ENCODE data around the gene ADGRA1. TPM values are rescaled to one million over a fixed set of nuclear protein-coding genes. Genes with fewer than 3 reads are reported as not detected.
"Not testable (repeated sequence)": the region's sequence is repeated elsewhere in the genome, so short reads cannot be mapped to it uniquely, and the experiment has no call there.

The ADGRA1 gene
- total RNA-seq, 2 experiments from 2014 or later = not detected

GRCh38 chr10:133140417-133141143 is 52.9 kb downstream of the ADGRA1 start:
- no peak overlapping the region for H3K27ac Mint-ChIP-seq
- no peak for DNase-seq
- no peaks in the 10 kb centered on the region for H3K36me3 Mint-ChIP-seq (ENCODE audit: low read depth)
- H3K27me3 Mint-ChIP-seq = peaks cover 2% of the 10 kb centered on the region
- H3K4me3 Mint-ChIP-seq = no peak overlapping the region
- ChIA-PET CTCF (no interaction called here), POLR2A (no interaction called here)
- no peaks in the 10 kb centered on the region for H3K9me3 Mint-ChIP-seq
- H3K4me1 Mint-ChIP-seq = peaks cover 5% of the 10 kb centered on the region

GRCh38 chr10:133141144-133141957 is 53.6 kb downstream of the ADGRA1 start:
- no peak overlapping the region for H3K27ac Mint-ChIP-seq
- H3K4me3 Mint-ChIP-seq = no peak overlapping the region
- H3K9me3 Mint-ChIP-seq = no peaks in the 10 kb centered on the region
- peaks cover 2% of the 10 kb centered on the region for H3K27me3 Mint-ChIP-seq
- H3K4me1 Mint-ChIP-seq = peaks cover 5% of the 10 kb centered on the region
- DNase-seq = no peak
- H3K36me3 Mint-ChIP-seq (ENCODE audit: low read depth) = no peaks in the 10 kb centered on the region
- CTCF ChIA-PET = no interaction called here
- POLR2A ChIA-PET = no interaction called here

- Mint-ChIP-seq H3K9me3 (no peaks in the 10 kb centered on the region), H3K36me3 (ENCODE audit: low read depth) (no peaks in the 10 kb centered on the region), H3K27ac (no peak overlapping the region), H3K4me3 (no peak overlapping the region), H3K4me1 (peaks cover 5% of the 10 kb centered on the region), H3K27me3 (peaks cover 4% of the 10 kb centered on the region)
- CTCF ChIA-PET = interaction anchor here (2.0 kb wide), 1 partner anchor 188 kb away, joined by 7 read pairs; no protein-coding TSS in a partner anchor
- POLR2A ChIA-PET = no interaction called here
- no peak for DNase-seq
Measured at GRCh38 chr10:133141958-133142340, 54.2 kb downstream of the ADGRA1 start.

- DNase-seq = no peak
- Mint-ChIP-seq H3K9me3 (peaks cover 4% of the 10 kb centered on the region), H3K4me1 (peaks cover 5% of the 10 kb centered on the region), H3K36me3 (ENCODE audit: low read depth) (no peaks in the 10 kb centered on the region), H3K27me3 (peaks cover 10% of the 10 kb centered on the region), H3K4me3 (no peak overlapping the region), H3K27ac (no peak overlapping the region)
- ChIA-PET POLR2A (no interaction called here), CTCF (interaction anchor here (0.7 to 2.0 kb wide), 3 partner anchors 15 to 187 kb away, joined by 3 to 7 read pairs (median 3); no protein-coding TSS in a partner anchor)
Measured at GRCh38 chr10:133142523-133143199, 54.9 kb downstream of the ADGRA1 start.

GRCh38 chr10:133143200-133143533 is 55.4 kb downstream of the ADGRA1 start:
- Mint-ChIP-seq H3K27me3 (peaks cover 14% of the 10 kb centered on the region), H3K4me1 (peaks cover 5% of the 10 kb centered on the region), H3K4me3 (no peak overlapping the region), H3K9me3 (peaks cover 7% of the 10 kb centered on the region), H3K27ac (no peak overlapping the region), H3K36me3 (ENCODE audit: low read depth) (no peaks in the 10 kb centered on the region)
- POLR2A ChIA-PET = no interaction called here
- CTCF ChIA-PET = interaction anchor here (0.6 to 2.0 kb wide), 5 partner anchors 16 to 186 kb away, joined by 3 to 7 read pairs (median 3); no protein-coding TSS in a partner anchor
- DNase-seq = no peak

- Mint-ChIP-seq H3K9me3 (peaks cover 7% of the 10 kb centered on the region), H3K36me3 (ENCODE audit: low read depth) (no peaks in the 10 kb centered on the region), H3K27ac (no peak overlapping the region), H3K4me1 (peaks cover 5% of the 10 kb centered on the region), H3K4me3 (no peak overlapping the region), H3K27me3 (peaks cover 16% of the 10 kb centered on the region)
- ChIA-PET POLR2A (no interaction called here), CTCF (interaction anchor here (0.6 to 2.0 kb wide), 5 partner anchors 15 to 186 kb away, joined by 3 to 7 read pairs (median 3); no protein-coding TSS in a partner anchor)
- no peak for DNase-seq
Measured at GRCh38 chr10:133143546-133143945, 55.8 kb downstream of the ADGRA1 start.

- Mint-ChIP-seq H3K36me3 (ENCODE audit: low read depth) (no peaks in the 10 kb centered on the region), H3K4me1 (peaks cover 5% of the 10 kb centered on the region), H3K9me3 (peaks cover 7% of the 10 kb centered on the region), H3K27me3 (peaks cover 24% of the 10 kb centered on the region), H3K4me3 (no peak overlapping the region), H3K27ac (no peak overlapping the region)
- ChIA-PET CTCF (no interaction called here), POLR2A (no interaction called here)
- no peak for DNase-seq
Measured at GRCh38 chr10:133144771-133145170, 57.0 kb downstream of the ADGRA1 start.

GRCh38 chr10:133150226-133150625 is 62.5 kb downstream of the ADGRA1 start:
- no peaks in the 10 kb centered on the region for H3K4me1 Mint-ChIP-seq
- DNase-seq = no peak
- no peak overlapping the region for H3K4me3 Mint-ChIP-seq
- ChIA-PET CTCF (no interaction called here), POLR2A (no interaction called here)
- H3K27me3 Mint-ChIP-seq = peaks cover 35% of the 10 kb centered on the region
- peaks cover 7% of the 10 kb centered on the region for H3K9me3 Mint-ChIP-seq
- no peak overlapping the region for H3K27ac Mint-ChIP-seq
- H3K36me3 Mint-ChIP-seq (ENCODE audit: low read depth) = no peaks in the 10 kb centered on the region

GRCh38 chr10:133150656-133151055 is 62.9 kb downstream of the ADGRA1 start:
- no peaks in the 10 kb centered on the region for H3K36me3 Mint-ChIP-seq (ENCODE audit: low read depth)

GRCh38 chr10:133151071-133151470 is 63.3 kb downstream of the ADGRA1 start:
- H3K4me3 Mint-ChIP-seq; POLR2A ChIA-PET; H3K9me3 Mint-ChIP-seq; H3K4me1 Mint-ChIP-seq; H3K27ac Mint-ChIP-seq; CTCF ChIA-PET; H3K36me3 Mint-ChIP-seq (ENCODE audit: low read depth); DNase-seq: not testable (repeated sequence)
- H3K27me3 Mint-ChIP-seq = peaks cover 35% of the 10 kb centered on the region

More at GRCh38 chr10:133150656-133151055, 62.9 kb downstream of the ADGRA1 start:
- H3K4me1 Mint-ChIP-seq = no peaks in the 10 kb centered on the region
- POLR2A ChIA-PET = no interaction called here
- no peak overlapping the region for H3K27ac Mint-ChIP-seq
- no peak overlapping the region for H3K4me3 Mint-ChIP-seq
- peaks cover 7% of the 10 kb centered on the region for H3K9me3 Mint-ChIP-seq
- no peak for DNase-seq
- CTCF ChIA-PET = no interaction called here
- peaks cover 35% of the 10 kb centered on the region for H3K27me3 Mint-ChIP-seq

- POLR2A ChIA-PET = no interaction called here
- Mint-ChIP-seq H3K27ac (no peak overlapping the region), H3K4me3 (no peak overlapping the region), H3K4me1 (no peaks in the 10 kb centered on the region), H3K27me3 (peaks cover 35% of the 10 kb centered on the region), H3K36me3 (ENCODE audit: low read depth) (no peaks in the 10 kb centered on the region), H3K9me3 (peaks cover 7% of the 10 kb centered on the region)
- CTCF ChIA-PET = no interaction called here
- no peak for DNase-seq
Measured at GRCh38 chr10:133151543-133151972, 63.8 kb downstream of the ADGRA1 start.

- CTCF ChIA-PET = no interaction called here
- DNase-seq = no peak
- Mint-ChIP-seq H3K4me3 (no peak overlapping the region), H3K27me3 (peaks cover 16% of the 10 kb centered on the region), H3K9me3 (no peaks in the 10 kb centered on the region), H3K27ac (no peak overlapping the region), H3K4me1 (no peaks in the 10 kb centered on the region), H3K36me3 (ENCODE audit: low read depth) (no peaks in the 10 kb centered on the region)
- POLR2A ChIA-PET = no interaction called here
Measured at GRCh38 chr10:133154411-133154810, 66.7 kb downstream of the ADGRA1 start.

Measured in activated CD4-positive, alpha-beta T cell treated with anti-CD3 and anti-CD28 coated beads, Interleukin-2, amount 10 ng/mL, durations not matched to agents 7 days and 5 days (primary cell).